GM10248 (cell line): ENCODE data around the gene AMZ1.
"Not testable (repeated sequence)": the region's sequence is repeated elsewhere in the genome, so short reads cannot be mapped to it uniquely, and the experiment has no call there.

Source experiments
- CTCF ChIA-PET: fragments of 300-600 bp; sonication (Branson Sonifier 250); formaldehyde crosslinking; extraction: SDS; loops from one replicate; lab custom pipeline; 2021; ENCODE audit warnings: antibody characterized with exemption; lab: Yijun Ruan, JAX
- POLR2A ChIA-PET: fragments of 350-650 bp; sonication (Branson Sonifier 250); formaldehyde crosslinking; extraction: SDS; loops from one replicate; lab custom pipeline; 2020; ENCODE audit warnings: antibody characterized with exemption; lab: Yijun Ruan, JAX
- DNase-seq: peaks from one replicate; pipeline ENCODE4 v3.0.0; 2012; ENCODE audit errors: extremely low spot score
- CTCF ChIP-seq: IDR thresholded peaks from 2 replicates; pipeline ENCODE4 v1.5.1; 2012; ENCODE audit warnings: mild to moderate bottlenecking, low read depth; ENCODE audit errors: extremely low read depth, missing control alignments, control extremely low read depth

AMZ1 gene

GRCh38 chr7:2673934-2674333 lies 14.1 kb upstream of the AMZ1 start:
- DNase-seq: no peak
- CTCF ChIA-PET: interaction anchor here (1.0 to 4.6 kb wide), 3 partner anchors 7 to 223 kb away, joined by 3 to 38 read pairs (median 3); no protein-coding TSS in a partner anchor
- POLR2A ChIA-PET: no interaction called here
- no peak for TF ChIP-seq CTCF

GRCh38 chr7:2675256-2675764 lies 12.7 kb upstream of the AMZ1 start:
- CTCF ChIA-PET: interaction anchor here (1.4 kb wide), 1 partner anchor 35 kb away, joined by 4 read pairs; no protein-coding TSS in a partner anchor
- no peak for DNase-seq
- no peak for TF ChIP-seq CTCF
- POLR2A ChIA-PET: no interaction called here

- CTCF ChIA-PET, POLR2A ChIA-PET, DNase-seq: not testable (repeated sequence)
Observed at GRCh38 chr7:2676576-2676975, 11.4 kb upstream of the AMZ1 start.

DNA sequence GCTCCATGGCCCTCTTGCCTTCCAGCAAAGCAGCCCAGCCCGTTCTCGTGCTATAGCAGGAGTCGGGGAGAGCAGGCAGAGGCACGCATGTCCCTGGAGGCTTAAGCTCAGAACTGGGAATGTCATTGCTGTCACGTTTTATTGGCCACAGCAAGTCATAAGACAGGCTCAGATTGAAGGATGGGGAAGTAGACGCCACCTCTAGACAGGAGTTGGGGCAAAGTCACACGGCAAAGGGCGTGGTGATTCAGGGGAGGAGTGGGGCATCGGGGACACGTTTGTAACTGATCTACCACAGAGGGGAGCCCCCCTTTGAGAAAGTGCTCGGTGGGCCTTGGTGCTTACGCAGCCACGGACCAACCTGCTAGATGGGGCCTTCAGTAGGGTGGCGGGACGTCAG lies 9.5 kb upstream of the AMZ1 start:
- CTCF ChIA-PET: interaction anchor here (4.7 kb wide), 1 partner anchor 7 kb away, joined by 38 read pairs; no protein-coding TSS in a partner anchor
- DNase-seq, POLR2A ChIA-PET: not testable (repeated sequence)

GRCh38 chr7:2679135-2680127 lies 8.6 kb upstream of the AMZ1 start:
- POLR2A ChIA-PET, DNase-seq: not testable (repeated sequence)
- CTCF ChIA-PET: interaction anchor here (0.7 to 4.7 kb wide), 8 partner anchors 8 to 227 kb away, joined by 3 to 38 read pairs (median 6); no protein-coding TSS in a partner anchor

- POLR2A ChIA-PET: no interaction called here
Observed at GRCh38 chr7:2680256-2680655, 7.7 kb upstream of the AMZ1 start.

DNA sequence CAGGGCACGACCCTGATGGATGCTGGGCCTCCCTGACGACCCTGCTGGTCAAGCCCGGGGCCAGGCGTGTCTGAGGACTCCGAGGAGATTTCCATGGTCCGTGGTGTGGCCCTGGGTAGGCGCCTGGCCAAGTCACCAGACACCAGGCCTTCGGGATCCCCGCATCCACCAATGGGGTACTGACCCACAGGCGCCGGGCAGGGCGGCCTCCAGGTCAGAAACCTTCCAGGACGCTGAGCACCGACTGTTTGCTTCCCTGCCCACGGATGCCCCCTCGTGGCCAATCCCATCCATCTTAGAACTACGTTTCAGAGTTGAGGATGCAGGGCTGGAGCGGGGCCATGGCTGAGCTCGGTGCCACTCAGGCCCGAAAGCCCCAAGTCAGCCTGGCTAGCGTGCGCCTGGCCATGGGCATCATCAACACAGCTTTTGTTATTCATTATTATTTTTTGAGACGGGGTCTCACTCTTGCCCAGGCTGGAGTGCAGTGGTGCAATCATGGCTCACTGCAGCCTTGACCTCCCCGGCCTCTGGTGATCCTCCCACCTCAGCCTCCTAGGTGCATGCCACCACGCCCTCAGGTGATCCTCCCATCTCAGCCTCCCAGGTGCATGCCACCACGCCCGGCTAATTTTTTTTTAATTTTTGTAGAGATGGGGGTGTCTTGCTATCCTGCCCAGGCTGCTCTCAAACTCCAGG lies 7.1 kb upstream of the AMZ1 start:
- peak; percentile 78 for DNase-seq
- peak; percentile 59 for TF ChIP-seq CTCF
- CTCF ChIA-PET: interaction anchor here (0.6 to 4.7 kb wide), 17 partner anchors 9 to 310 kb away, joined by 3 to 38 read pairs (median 4); no protein-coding TSS in a partner anchor
- POLR2A ChIA-PET: no interaction called here

More at GRCh38 chr7:2680256-2680655, 7.7 kb upstream of the AMZ1 start:
- CTCF ChIA-PET: interaction anchor here (0.7 to 4.7 kb wide), 11 partner anchors 9 to 310 kb away, joined by 3 to 38 read pairs (median 4); no protein-coding TSS in a partner anchor
- no peak for TF ChIP-seq CTCF
- DNase-seq: no peak
